ENCODE measurements around the gene MED26. TPM values are rescaled to one million over a fixed set of nuclear protein-coding genes. Genes with fewer than 3 reads are reported as not detected.

MED26 gene
- total RNA-seq, 1 donor from 2014 or later, result 2.6 TPM

GRCh38 chr19:16620584-16620983, 7.4 kb downstream of the MED26 start:
- Histone ChIP-seq H3K9me3 (ENCODE audit: control insufficient read depth in 3 of 3, low read length in 3 of 3) (no peaks in the 10 kb centered on the region), H3K9ac (ENCODE audit: low read depth in 1 of 3, low read length in 3 of 3) (peak overlapping the region in 1 of 3 donors; percentile 68), H3K36me3 (ENCODE audit: control insufficient read depth in 3 of 3, insufficient read depth in 3 of 3, low read length in 3 of 3) (peaks cover 0 to 12% (median 9%) of the 10 kb centered on the region in 3 donors), H3K27ac (ENCODE audit: low read depth, low read length) (peak overlapping the region; percentile 49), H3K27me3 (ENCODE audit: control insufficient read depth in 3 of 3, insufficient read depth in 3 of 3, low read length in 3 of 3) (no peaks in the 10 kb centered on the region), H3K4me1 (ENCODE audit: control insufficient read depth in 3 of 3, insufficient read depth in 3 of 3, low read length in 3 of 3) (peaks cover 78 to 99% (median 84%) of the 10 kb centered on the region in 3 donors), H3K4me3 (ENCODE audit: low read length in 3 of 3) (no peak overlapping the region)

GRCh38 chr19:16620018-16620417, 8.0 kb downstream of the MED26 start:
- Histone ChIP-seq H3K9me3 (ENCODE audit: control insufficient read depth in 3 of 3, low read length in 3 of 3) (no peaks in the 10 kb centered on the region), H3K4me1 (ENCODE audit: control insufficient read depth in 3 of 3, insufficient read depth in 3 of 3, low read length in 3 of 3) (peaks cover 73 to 95% (median 79%) of the 10 kb centered on the region in 3 donors), H3K4me3 (ENCODE audit: low read length in 3 of 3) (peak overlapping the region in 1 of 3 donors; percentile 45), H3K36me3 (ENCODE audit: control insufficient read depth in 3 of 3, insufficient read depth in 3 of 3, low read length in 3 of 3) (peaks cover 0 to 12% (median 8%) of the 10 kb centered on the region in 3 donors), H3K27me3 (ENCODE audit: control insufficient read depth in 3 of 3, insufficient read depth in 3 of 3, low read length in 3 of 3) (no peaks in the 10 kb centered on the region), H3K9ac (ENCODE audit: low read depth in 1 of 3, low read length in 3 of 3) (peak overlapping the region in 2 of 3 donors; percentile 34 to 68), H3K27ac (ENCODE audit: low read depth, low read length) (peak overlapping the region; percentile 49)

- Histone ChIP-seq H3K9me3 (ENCODE audit: control insufficient read depth in 3 of 3, low read length in 3 of 3) (no peaks in the 10 kb centered on the region), H3K36me3 (ENCODE audit: control insufficient read depth in 3 of 3, insufficient read depth in 3 of 3, low read length in 3 of 3) (peaks cover 0 to 12% (median 3%) of the 10 kb centered on the region in 3 donors), H3K4me1 (ENCODE audit: control insufficient read depth in 3 of 3, insufficient read depth in 3 of 3, low read length in 3 of 3) (peaks cover 67 to 95% (median 80%) of the 10 kb centered on the region in 3 donors), H3K4me3 (ENCODE audit: low read length in 3 of 3) (peak overlapping the region in 2 of 3 donors; percentile 21 to 45), H3K27ac (ENCODE audit: low read depth, low read length) (peak overlapping the region; percentile 49), H3K9ac (ENCODE audit: low read depth in 1 of 3, low read length in 3 of 3) (peak overlapping the region; percentile 34 to 68 (median 34)), H3K27me3 (ENCODE audit: control insufficient read depth in 3 of 3, insufficient read depth in 3 of 3, low read length in 3 of 3) (no peaks in the 10 kb centered on the region)
Measured at GRCh38 chr19:16619457-16619856, 8.5 kb downstream of the MED26 start.

GRCh38 chr19:16618248-16618647, 9.8 kb downstream of the MED26 start:
- no peak overlapping the region for H3K27ac ChIP-seq (ENCODE audit: low read depth, low read length)
- H3K4me1 ChIP-seq (ENCODE audit: control insufficient read depth in 3 of 3, insufficient read depth in 3 of 3, low read length in 3 of 3), result peaks cover 63 to 92% (median 74%) of the 10 kb centered on the region in 3 donors

GRCh38 chr19:16615808-16616207, 12.2 kb downstream of the MED26 start:
- Histone ChIP-seq H3K9me3 (ENCODE audit: control insufficient read depth in 3 of 3, low read length in 3 of 3) (no peaks in the 10 kb centered on the region), H3K27me3 (ENCODE audit: control insufficient read depth in 3 of 3, insufficient read depth in 3 of 3, low read length in 3 of 3) (no peaks in the 10 kb centered on the region), H3K4me1 (ENCODE audit: control insufficient read depth in 3 of 3, insufficient read depth in 3 of 3, low read length in 3 of 3) (peaks cover 58 to 89% (median 72%) of the 10 kb centered on the region in 3 donors), H3K4me3 (ENCODE audit: low read length in 3 of 3) (no peak overlapping the region), H3K36me3 (ENCODE audit: control insufficient read depth in 3 of 3, insufficient read depth in 3 of 3, low read length in 3 of 3) (no peaks in the 10 kb centered on the region), H3K27ac (ENCODE audit: low read depth, low read length) (no peak overlapping the region), H3K9ac (ENCODE audit: low read depth in 1 of 3, low read length in 3 of 3) (no peak overlapping the region)

More at GRCh38 chr19:16618248-16618647, 9.8 kb downstream of the MED26 start:
- Histone ChIP-seq H3K36me3 (ENCODE audit: control insufficient read depth in 3 of 3, insufficient read depth in 3 of 3, low read length in 3 of 3) (peaks cover 0 to 3% (median under 1%) of the 10 kb centered on the region in 3 donors), H3K27me3 (ENCODE audit: control insufficient read depth in 3 of 3, insufficient read depth in 3 of 3, low read length in 3 of 3) (no peaks in the 10 kb centered on the region), H3K4me3 (ENCODE audit: low read length in 3 of 3) (no peak overlapping the region), H3K9ac (ENCODE audit: low read depth in 1 of 3, low read length in 3 of 3) (peak overlapping the region in 1 of 3 donors; percentile 68), H3K9me3 (ENCODE audit: control insufficient read depth in 3 of 3, low read length in 3 of 3) (no peaks in the 10 kb centered on the region)

GRCh38 chr19:16614941-16615340, 13.1 kb downstream of the MED26 start:
- Histone ChIP-seq H3K9me3 (ENCODE audit: control insufficient read depth in 3 of 3, low read length in 3 of 3) (no peaks in the 10 kb centered on the region), H3K27me3 (ENCODE audit: control insufficient read depth in 3 of 3, insufficient read depth in 3 of 3, low read length in 3 of 3) (no peaks in the 10 kb centered on the region), H3K36me3 (ENCODE audit: control insufficient read depth in 3 of 3, insufficient read depth in 3 of 3, low read length in 3 of 3) (no peaks in the 10 kb centered on the region), H3K27ac (ENCODE audit: low read depth, low read length) (no peak overlapping the region), H3K4me1 (ENCODE audit: control insufficient read depth in 3 of 3, insufficient read depth in 3 of 3, low read length in 3 of 3) (peaks cover 50 to 81% (median 67%) of the 10 kb centered on the region in 3 donors), H3K4me3 (ENCODE audit: low read length in 3 of 3) (no peak overlapping the region), H3K9ac (ENCODE audit: low read depth in 1 of 3, low read length in 3 of 3) (no peak overlapping the region)

- Histone ChIP-seq H3K27me3 (ENCODE audit: control insufficient read depth in 3 of 3, insufficient read depth in 3 of 3, low read length in 3 of 3) (no peaks in the 10 kb centered on the region), H3K9me3 (ENCODE audit: control insufficient read depth in 3 of 3, low read length in 3 of 3) (no peaks in the 10 kb centered on the region), H3K9ac (ENCODE audit: low read depth in 1 of 3, low read length in 3 of 3) (no peak overlapping the region), H3K4me1 (ENCODE audit: control insufficient read depth in 3 of 3, insufficient read depth in 3 of 3, low read length in 3 of 3) (peaks cover 39 to 70% (median 56%) of the 10 kb centered on the region in 3 donors), H3K36me3 (ENCODE audit: control insufficient read depth in 3 of 3, insufficient read depth in 3 of 3, low read length in 3 of 3) (no peaks in the 10 kb centered on the region), H3K27ac (ENCODE audit: low read depth, low read length) (no peak overlapping the region), H3K4me3 (ENCODE audit: low read length in 3 of 3) (no peak overlapping the region)
Measured at GRCh38 chr19:16613841-16614240, 14.2 kb downstream of the MED26 start.

GRCh38 chr19:16612636-16613035, 15.4 kb downstream of the MED26 start:
- Histone ChIP-seq H3K4me3 (ENCODE audit: low read length in 3 of 3) (no peak overlapping the region), H3K4me1 (ENCODE audit: control insufficient read depth in 3 of 3, insufficient read depth in 3 of 3, low read length in 3 of 3) (peaks cover 33 to 65% (median 52%) of the 10 kb centered on the region in 3 donors)

GRCh38 chr19:16611121-16611520, 16.9 kb downstream of the MED26 start:
- no peaks in the 10 kb centered on the region for H3K9me3 ChIP-seq (ENCODE audit: control insufficient read depth in 3 of 3, low read length in 3 of 3)
- no peak overlapping the region for H3K4me3 ChIP-seq (ENCODE audit: low read length in 3 of 3)
- H3K4me1 ChIP-seq (ENCODE audit: control insufficient read depth in 3 of 3, insufficient read depth in 3 of 3, low read length in 3 of 3), result peaks cover 36 to 61% (median 47%) of the 10 kb centered on the region in 3 donors
- H3K36me3 ChIP-seq (ENCODE audit: control insufficient read depth in 3 of 3, insufficient read depth in 3 of 3, low read length in 3 of 3), result no peaks in the 10 kb centered on the region
- no peaks in the 10 kb centered on the region for H3K27me3 ChIP-seq (ENCODE audit: control insufficient read depth in 3 of 3, insufficient read depth in 3 of 3, low read length in 3 of 3)
- peak overlapping the region; percentile 56 for H3K27ac ChIP-seq (ENCODE audit: low read depth, low read length)
- no peak overlapping the region for H3K9ac ChIP-seq (ENCODE audit: low read depth in 1 of 3, low read length in 3 of 3)

More at GRCh38 chr19:16612636-16613035, 15.4 kb downstream of the MED26 start:
- Histone ChIP-seq H3K27me3 (ENCODE audit: control insufficient read depth in 3 of 3, insufficient read depth in 3 of 3, low read length in 3 of 3) (no peaks in the 10 kb centered on the region), H3K36me3 (ENCODE audit: control insufficient read depth in 3 of 3, insufficient read depth in 3 of 3, low read length in 3 of 3) (no peaks in the 10 kb centered on the region), H3K9me3 (ENCODE audit: control insufficient read depth in 3 of 3, low read length in 3 of 3) (no peaks in the 10 kb centered on the region), H3K27ac (ENCODE audit: low read depth, low read length) (peak overlapping the region; percentile 56), H3K9ac (ENCODE audit: low read depth in 1 of 3, low read length in 3 of 3) (peak overlapping the region in 1 of 3 donors; percentile 16)

- H3K27me3 ChIP-seq (ENCODE audit: control insufficient read depth in 3 of 3, insufficient read depth in 3 of 3, low read length in 3 of 3), result no peaks in the 10 kb centered on the region
Measured at GRCh38 chr19:16609511-16610200, 18.3 kb downstream of the MED26 start.

More at GRCh38 chr19:16609511-16610200, 18.3 kb downstream of the MED26 start:
- Histone ChIP-seq H3K4me1 (ENCODE audit: control insufficient read depth in 3 of 3, insufficient read depth in 3 of 3, low read length in 3 of 3) (peaks cover 39 to 65% (median 55%) of the 10 kb centered on the region in 3 donors), H3K27ac (ENCODE audit: low read depth, low read length) (no peak overlapping the region), H3K4me3 (ENCODE audit: low read length in 3 of 3) (no peak overlapping the region), H3K36me3 (ENCODE audit: control insufficient read depth in 3 of 3, insufficient read depth in 3 of 3, low read length in 3 of 3) (no peaks in the 10 kb centered on the region), H3K9ac (ENCODE audit: low read depth in 1 of 3, low read length in 3 of 3) (no peak overlapping the region), H3K9me3 (ENCODE audit: control insufficient read depth in 3 of 3, low read length in 3 of 3) (no peaks in the 10 kb centered on the region)
